GM19193 (cell line): Measurements from ENCODE around the gene INO80.
A peak's percentile ranks its signal among the peaks of the same experiment; 100 is the strongest.

Experiments
- POLR2A ChIP-seq: IDR thresholded peaks from 4 replicates; pipeline ENCODE4 v1.6.1; 2011; ENCODE audit not compliant: insufficient read depth, insufficient read length; ENCODE audit errors: extremely low read depth

INO80 gene

DNA sequence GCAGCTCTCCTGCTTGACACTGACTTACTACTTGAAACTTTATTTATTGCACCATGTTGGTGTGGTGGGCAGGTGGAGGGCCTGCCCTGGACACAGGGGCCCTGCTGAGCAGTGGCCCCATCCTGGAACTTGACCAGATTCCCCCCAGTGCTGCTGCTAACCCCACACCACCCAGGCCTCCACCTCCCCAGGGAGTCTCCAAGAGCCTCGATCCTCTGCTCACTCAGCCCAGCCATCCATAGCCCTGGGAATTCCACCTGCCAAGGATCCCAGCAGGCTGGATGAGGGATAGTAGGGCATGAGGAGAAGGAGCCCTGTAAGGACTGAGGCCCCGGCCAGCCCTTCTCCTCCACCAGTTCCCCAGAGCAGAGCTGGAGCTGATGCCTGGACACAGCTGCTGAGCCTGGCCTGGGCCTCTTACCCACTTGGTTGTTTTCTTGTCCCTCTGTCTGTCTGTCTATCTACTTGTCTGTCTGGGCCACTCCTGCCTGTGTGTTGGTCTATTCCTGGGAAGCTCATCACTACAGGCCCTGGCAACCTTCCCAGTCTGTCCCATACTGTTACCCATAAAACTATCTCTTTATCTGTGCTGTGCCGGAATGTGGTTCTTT is 160.0 kb downstream of the INO80 start:
- no peak for TF ChIP-seq POLR2A

DNA sequence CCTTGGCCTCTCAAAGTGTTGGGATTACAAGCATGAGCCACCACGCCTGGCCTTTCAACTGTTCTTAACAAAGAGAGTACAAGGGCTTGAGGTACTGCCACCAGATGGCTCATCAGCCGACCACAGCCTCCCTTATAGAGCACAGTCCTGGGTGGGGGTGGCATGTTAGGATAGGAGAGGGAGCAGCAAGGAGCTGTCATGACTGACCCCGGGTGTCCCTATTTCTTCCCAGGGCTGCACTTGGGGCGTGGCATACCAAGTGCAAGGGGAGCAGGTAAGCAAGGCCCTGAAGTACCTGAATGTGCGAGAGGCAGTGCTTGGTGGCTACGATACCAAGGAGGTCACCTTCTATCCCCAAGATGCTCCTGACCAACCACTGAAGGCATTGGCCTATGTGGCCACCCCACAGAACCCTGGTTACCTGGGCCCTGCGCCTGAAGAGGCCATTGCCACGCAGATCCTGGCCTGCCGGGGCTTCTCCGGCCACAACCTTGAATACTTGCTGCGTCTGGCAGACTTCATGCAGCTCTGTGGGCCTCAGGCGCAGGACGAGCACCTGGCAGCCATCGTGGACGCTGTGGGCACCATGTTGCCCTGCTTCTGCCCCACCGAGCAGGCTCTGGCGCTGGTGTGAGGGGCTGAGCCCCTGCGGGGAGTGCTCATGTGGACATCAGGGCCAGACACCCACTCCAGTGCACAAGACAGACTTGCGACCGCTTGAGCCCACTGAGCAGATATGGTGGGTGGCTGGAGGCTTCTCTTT is 160.8 kb downstream of the INO80 start:
- no peak for TF ChIP-seq POLR2A

DNA sequence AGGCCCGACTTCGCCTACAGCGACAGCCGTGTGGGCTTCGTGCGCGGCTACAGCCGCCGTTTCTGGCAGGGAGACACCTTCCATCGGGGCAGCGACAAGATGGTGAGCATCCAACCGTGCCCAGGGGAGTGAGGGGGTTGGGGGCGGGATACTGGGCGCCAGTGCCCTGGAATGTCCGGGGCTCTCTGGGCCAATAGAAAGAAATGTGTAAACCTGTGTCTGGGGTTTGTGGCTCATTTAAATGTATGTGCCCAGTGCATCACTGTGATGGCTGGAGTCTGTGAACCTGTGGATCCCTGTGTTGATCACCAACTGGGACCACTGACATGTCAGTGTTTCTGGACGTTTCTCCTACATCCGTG is 162.4 kb downstream of the INO80 start:
- TF ChIP-seq POLR2A = no peak

DNA sequence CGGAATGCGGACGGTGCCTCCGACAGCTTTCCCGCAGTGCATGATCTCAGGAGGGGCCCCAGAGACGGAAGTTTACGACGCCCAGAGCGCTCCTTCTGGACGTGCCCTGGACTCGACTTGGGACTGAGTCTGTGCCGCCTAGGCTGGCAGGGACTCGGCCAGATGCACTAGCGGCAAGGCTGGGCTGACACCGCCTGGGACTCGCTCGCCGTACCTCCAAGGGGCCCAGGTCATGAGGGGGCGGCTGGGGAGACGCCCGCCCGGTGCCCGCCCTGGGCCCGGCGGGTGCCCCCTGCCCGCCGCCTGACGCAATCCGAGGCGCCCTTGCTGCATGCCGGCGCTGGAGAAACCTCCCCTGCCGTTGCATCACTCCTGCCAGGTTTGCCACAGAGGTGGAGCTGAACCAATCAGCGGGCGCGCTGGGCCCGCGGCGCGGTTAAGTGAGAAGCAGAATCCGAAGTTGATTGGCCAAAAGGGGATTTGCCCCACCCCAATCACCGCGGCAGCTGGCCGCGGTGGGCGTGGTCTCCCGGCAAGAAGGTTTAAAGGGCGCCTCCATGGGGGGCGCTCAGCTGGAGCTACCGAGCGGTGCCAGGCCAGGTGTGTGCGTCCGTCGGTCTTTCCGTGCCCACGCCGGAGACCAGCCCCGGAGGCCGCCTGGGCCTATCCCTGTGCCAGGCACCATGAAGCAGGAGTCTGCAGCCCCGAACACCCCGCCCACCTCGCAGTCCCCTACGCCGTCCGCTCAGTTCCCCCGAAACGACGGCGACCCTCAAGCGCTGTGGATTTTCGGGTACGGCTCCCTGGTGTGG is 163.0 kb downstream of the INO80 start, which contains the start of gene CHAC1:
Gene CHAC1, plus strand, starts transcription at position 571 of the 812 bp plus-strand sequence. Its CDS starts 113 bp downstream, at position 684.
- TF ChIP-seq POLR2A = peak; percentile 91

DNA sequence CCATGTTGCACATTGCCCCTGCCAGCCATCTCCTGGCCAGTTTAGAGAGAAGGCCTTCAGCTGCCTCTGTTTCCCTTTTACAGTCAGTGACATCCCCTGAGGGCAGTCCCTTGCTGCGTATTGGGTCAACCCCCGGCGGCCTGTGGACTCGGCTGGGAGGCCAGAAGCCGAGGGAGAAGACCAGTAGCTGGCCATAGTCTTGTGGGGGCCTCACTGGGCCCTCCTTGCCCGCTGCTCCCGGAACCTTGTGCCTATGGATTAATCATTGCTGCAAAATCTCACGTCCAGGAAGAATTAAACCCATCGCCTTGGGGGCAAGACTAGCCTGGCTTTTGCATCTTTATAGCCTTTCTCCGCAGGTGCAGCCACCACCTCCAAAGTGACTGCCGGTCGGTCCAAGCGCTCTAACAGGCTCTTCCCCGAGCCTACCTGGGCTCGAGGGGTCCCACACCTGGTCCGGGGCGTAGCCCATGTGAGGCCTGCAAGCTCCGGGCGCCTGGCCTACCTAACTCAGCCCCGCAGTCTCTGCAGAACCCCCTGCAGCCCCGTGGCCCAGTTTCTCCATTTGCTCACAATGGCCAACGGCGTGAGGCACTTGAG is 163.7 kb downstream of the INO80 start:
- TF ChIP-seq POLR2A = no peak

DNA sequence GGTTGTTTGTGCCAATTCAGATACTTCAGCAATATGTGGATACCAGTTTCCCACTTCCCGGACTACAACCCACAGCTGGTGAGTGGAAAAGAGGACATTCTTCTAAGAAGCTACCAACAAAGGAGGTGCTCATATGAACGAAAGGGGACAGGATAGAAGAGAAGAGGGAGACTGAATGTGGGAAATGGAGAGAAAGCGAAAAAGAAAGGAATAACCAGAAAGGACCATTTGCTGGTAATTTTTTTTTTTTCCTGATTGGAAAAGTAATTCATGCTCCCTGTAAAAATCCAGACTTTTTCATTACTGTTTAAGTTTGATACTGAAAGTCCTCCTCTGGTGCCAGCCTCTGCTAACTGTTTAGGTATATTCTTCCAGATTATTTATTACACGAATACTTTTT is 164.3 kb downstream of the INO80 start:
- TF ChIP-seq POLR2A = no peak

DNA sequence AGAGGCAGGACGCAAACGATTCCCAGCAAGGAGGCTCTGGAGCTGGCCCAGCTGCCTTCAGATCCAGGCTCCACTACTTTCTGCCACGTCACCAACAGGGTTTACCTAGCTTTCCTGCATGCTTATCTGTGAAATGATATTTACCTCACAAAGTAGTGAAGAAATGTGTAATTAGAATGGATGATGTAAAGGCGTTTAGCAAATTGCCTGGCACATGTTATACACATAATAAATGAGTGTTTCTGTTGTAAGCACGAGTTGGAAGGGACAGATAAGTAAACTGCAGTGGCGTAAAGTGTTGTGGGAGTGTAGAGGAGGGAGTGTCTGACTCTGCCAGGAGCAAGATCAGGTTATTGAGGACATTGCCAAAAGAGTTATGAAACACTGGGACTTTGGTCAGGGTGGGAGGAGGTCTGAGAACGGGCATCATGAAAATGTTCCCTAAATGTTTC is 166.3 kb downstream of the INO80 start:
- TF ChIP-seq POLR2A = no peak

DNA sequence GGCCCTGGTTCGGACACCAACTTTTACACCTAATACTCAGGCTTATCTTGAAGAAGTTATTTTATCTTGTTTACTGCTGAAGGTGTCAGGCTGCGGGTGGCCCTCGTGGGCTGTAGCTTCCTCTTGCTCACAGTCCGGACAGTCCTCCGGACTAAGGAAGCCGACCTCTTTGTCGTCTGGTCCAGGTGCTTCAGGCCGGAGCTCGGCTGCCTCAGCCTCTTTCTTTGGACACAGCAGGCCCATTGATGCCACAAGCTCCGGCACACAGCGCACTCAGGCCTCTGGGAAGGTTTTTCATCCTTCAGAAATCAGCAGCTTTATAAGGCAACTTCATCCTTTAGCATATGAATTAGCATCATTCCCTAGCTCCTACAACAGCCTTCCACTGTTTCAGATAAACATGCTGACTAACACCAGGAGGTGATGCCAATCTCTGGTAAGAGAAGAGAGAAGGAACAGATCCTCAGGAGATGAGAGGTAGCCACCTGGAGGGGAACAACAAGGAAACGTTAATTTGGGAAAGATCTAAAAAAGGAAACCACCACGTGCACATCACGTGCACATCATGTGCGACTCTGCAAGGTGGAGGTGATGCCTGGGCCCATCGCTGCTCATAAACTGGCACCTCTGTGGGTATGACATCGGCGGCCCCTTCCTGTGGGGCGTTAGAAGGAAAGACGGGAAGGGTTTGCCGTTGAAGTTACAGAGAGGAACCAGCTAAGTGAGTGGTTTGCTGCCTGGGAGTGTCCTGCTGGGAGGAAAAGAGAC is 167.2 kb downstream of the INO80 start:
- TF ChIP-seq POLR2A = no peak

DNA sequence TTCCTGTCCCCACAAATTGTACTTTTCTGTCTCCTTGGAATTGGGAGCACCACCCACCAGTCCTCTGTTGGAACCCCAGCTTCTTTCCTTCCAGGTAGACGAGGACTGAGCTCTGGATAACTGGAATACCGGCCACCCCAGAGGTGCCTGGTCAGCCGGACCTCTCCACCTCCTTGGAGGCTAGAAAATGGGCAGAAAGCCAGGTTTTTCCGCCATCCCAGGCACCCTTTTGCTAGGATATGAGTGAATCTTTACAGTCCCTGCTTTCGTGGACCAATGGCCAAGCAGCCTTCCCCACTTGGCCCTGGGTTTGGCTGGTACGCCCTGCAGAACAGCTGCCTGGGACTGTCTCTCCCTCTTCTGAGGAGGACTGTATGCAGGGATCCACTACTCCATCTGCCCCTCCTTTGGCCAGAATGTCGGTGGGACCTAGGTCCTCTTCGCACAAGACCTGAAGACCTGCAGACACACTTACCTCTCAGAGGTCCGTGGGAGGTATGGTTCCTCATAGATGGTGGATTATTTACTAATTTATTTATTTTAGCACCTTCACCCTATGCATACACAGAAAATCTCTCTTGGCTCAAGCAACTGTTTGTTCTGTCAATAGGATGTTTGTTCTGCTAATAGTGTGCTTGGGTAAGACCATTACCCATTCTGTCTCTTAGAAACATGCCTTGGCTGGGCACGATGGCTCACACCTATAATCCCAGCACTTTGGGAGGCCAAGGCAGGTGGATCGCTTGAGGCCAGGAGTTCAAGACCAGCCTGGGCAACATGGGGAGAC is 171.4 kb downstream of the INO80 start:
- TF ChIP-seq POLR2A = no peak

DNA sequence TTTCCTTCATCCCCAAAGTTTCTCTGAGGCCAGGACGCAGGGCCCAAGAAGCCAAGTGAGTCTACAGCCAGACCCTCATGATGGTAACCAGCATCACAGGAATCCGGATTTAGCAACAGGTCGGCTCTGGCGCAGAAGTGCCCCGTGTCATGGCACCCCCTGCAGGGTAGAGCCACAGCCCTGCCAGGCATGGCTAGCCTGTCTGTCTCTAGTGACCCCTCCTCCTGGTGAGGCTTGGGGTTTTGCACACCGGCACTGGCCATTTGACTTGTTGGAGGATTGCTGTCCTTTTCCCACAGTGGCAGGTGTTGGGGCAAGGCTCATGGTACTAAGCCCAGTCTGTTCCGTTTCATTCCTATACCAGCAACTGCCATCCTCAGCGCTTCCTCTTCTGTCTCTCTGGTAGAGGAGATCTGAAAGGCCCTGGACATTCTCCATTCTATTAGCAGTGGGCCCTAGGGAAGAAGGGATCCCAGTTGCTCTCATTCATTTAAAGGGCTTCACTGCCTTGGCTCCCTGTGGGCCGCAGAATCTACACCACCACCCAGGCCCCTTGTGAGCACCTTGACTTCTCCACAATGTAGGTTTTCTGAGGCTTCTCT is 172.2 kb downstream of the INO80 start:
- no peak for TF ChIP-seq POLR2A

DNA sequence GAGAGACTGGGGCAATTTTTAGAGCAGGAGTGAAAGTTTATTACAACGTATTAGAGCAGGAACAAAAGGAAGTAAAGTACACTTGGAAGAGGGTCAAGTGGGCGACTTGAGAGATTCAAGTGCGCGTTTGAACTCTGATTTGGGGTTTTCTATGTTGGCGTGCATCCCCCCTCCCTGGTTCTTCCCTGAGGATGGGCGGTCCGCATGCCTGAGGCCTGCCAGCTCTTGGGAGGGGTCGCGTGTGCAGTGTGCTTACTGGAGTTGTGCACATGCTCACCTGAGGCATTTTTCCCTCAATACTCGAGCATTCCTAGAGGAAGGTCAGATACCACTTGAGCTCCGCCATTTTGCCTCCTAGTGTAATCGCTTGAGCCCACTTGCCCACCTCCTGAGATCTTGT is 173.2 kb downstream of the INO80 start:
- TF ChIP-seq POLR2A = no peak

DNA sequence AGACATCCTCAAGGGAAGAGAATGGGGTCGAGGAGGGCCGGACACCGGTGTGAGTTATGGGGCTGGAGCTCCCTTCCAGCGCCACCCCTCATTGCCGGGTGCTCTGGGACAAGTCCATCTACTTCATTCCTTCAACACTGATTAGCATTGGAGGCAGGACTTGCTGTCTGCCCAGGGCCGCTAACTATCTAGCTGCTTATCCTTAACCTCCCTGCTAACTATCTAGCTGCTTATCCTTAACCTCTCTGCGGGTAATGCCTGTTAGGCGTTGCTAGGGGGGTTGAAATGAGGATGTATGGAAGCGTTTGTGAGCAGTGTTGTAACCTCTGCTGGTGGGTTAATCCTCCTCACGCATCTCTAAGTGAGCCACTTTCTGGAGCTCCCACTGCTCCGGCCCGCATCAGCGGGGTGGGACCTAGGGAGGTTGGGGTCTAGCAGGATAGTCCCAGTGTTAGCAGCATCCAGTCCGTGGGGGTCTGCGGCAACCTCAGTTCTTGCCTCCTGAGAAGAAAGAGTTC is 173.7 kb downstream of the INO80 start:
- TF ChIP-seq POLR2A = no peak
